Thyroid gland (tissue), 4 donors: Measurements from ENCODE around the gene DOK4. TPM values are rescaled to one million over a fixed set of nuclear protein-coding genes. Genes with fewer than 3 reads are reported as not detected.

Experiments used
- DNase-seq, 2 donors: peaks; one replicate each; pipeline ENCODE4 v3.0.0-alpha.2; 2019
- H3K27ac ChIP-seq, 3 donors: fragments of 200-600 bp; sonication (generic); 1 replicate in 2 of 3; 2 replicates in 1 of 3; pipeline ENCODE4 v1.5.1; 2016 to 2019; ENCODE audit warnings: mild to moderate bottlenecking in 1 of 3, moderate library complexity in 1 of 3
- H3K27me3 ChIP-seq: fragments of 200-600 bp; sonication (generic); one replicate; pipeline ENCODE4 v1.5.1; 2019
- H3K36me3 ChIP-seq, 2 donors: fragments of 200-600 bp; sonication (generic); one replicate each; pipeline ENCODE4 v1.5.1; 2016 to 2019
- H3K4me1 ChIP-seq, 2 donors: fragments of 200-600 bp; sonication (generic); one replicate each; pipeline ENCODE4 v1.5.1; 2017 to 2019
- H3K4me3 ChIP-seq, 3 donors: fragments of 200-600 bp; sonication (generic); replicated peaks in 1 of 3; 1 replicate in 2 of 3; 2 replicates in 1 of 3; pipeline ENCODE4 v1.5.1; 2016; ENCODE audit warnings: mild to moderate bottlenecking in 1 of 3
- H3K9me3 ChIP-seq: fragments of 200-600 bp; sonication (generic); one replicate; pipeline ENCODE4 v1.5.1; 2017
- POLR2A ChIP-seq, 2 donors: fragments of 450-650 bp; IDR thresholded peaks; one replicate each; pipeline ENCODE4 v1.6.1; 2017; ENCODE audit warnings: antibody characterized with exemption in 2 of 2, mild to moderate bottlenecking in 2 of 2, moderate library complexity in 1 of 2
- WGBS, 2 donors: methylation state at CpG; one replicate each; pipeline ENCODE4 v1.1.5; 2017; 5-methylcytosine and 5-hydroxymethylcytosine counted together
- intact Hi-C: fragments of 100-400 bp; cut with DNase I; formaldehyde crosslinking; loops from one replicate; pipeline ENCODE4 v1.15.1; 2023
- total RNA-seq, 4 donors: library from RNA; depleted of rRNA; stranded (reverse); fragments of >200 nt; gene quantifications; one replicate each; pipeline ENCODE4 v1.2.3, GENCODE V29; 2016
- TF ChIP-seq, protein P1 (sequence below), 6 experiments: fragments of 200-600 bp in 3 of 6; fragments of 450-650 bp in 3 of 6; sonication (generic) in 3 of 6; IDR thresholded peaks; one replicate each; pipeline ENCODE4 v1.5.1; 2016 to 2019; ENCODE audit warnings: antibody characterized with exemption in 6 of 6, mild to moderate bottlenecking in 2 of 6, inconsistent platforms in 1 of 6, moderate library complexity in 1 of 6

The DOK4 gene
- total RNA-seq, 4 donors from 2014 or later = 9.1 to 27.3 (median 13.3) TPM

GRCh38 chr16:57434003-57434402, 52.3 kb downstream of the DOK4 start:
- Histone ChIP-seq H3K27me3 (no peaks in the 10 kb centered on the region), H3K36me3 (peaks cover 53 to 74% of the 10 kb centered on the region in 2 donors), H3K27ac (no peak overlapping the region), H3K4me3 (no peak overlapping the region), H3K9me3 (no peaks in the 10 kb centered on the region), H3K4me1 (no peaks in the 10 kb centered on the region)
- DNase-seq = no peak
- intact Hi-C loops = no loop called here
- 90 to 91% methylated on average over 2 of the region's 2 CpGs for WGBS, 2 donors
- TF ChIP-seq, protein P1, sequence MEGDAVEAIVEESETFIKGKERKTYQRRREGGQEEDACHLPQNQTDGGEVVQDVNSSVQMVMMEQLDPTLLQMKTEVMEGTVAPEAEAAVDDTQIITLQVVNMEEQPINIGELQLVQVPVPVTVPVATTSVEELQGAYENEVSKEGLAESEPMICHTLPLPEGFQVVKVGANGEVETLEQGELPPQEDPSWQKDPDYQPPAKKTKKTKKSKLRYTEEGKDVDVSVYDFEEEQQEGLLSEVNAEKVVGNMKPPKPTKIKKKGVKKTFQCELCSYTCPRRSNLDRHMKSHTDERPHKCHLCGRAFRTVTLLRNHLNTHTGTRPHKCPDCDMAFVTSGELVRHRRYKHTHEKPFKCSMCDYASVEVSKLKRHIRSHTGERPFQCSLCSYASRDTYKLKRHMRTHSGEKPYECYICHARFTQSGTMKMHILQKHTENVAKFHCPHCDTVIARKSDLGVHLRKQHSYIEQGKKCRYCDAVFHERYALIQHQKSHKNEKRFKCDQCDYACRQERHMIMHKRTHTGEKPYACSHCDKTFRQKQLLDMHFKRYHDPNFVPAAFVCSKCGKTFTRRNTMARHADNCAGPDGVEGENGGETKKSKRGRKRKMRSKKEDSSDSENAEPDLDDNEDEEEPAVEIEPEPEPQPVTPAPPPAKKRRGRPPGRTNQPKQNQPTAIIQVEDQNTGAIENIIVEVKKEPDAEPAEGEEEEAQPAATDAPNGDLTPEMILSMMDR (IDR thresholded peaks at IDR 0.05) = no peak
- no peak for TF ChIP-seq POLR2A (IDR thresholded peaks at IDR 0.05)

GRCh38 chr16:57432989-57433388, 53.3 kb downstream of the DOK4 start:
- no peak overlapping the region for H3K4me3 ChIP-seq
- no peak for DNase-seq
- no peaks in the 10 kb centered on the region for H3K9me3 ChIP-seq
- no peaks in the 10 kb centered on the region for H3K4me1 ChIP-seq
- H3K36me3 ChIP-seq = peaks cover 53 to 84% of the 10 kb centered on the region in 2 donors
- TF ChIP-seq, protein P1 (IDR thresholded peaks at IDR 0.05) = no peak
- TF ChIP-seq POLR2A (IDR thresholded peaks at IDR 0.05) = no peak
- H3K27me3 ChIP-seq = no peaks in the 10 kb centered on the region
- intact Hi-C loops = no loop called here
- WGBS, 2 donors = 83 to 87% methylated on average over 3 of the region's 3 CpGs
- no peak overlapping the region for H3K27ac ChIP-seq

GRCh38 chr16:57432505-57432904, 53.8 kb downstream of the DOK4 start:
- Histone ChIP-seq H3K4me1 (no peaks in the 10 kb centered on the region), H3K4me3 (no peak overlapping the region), H3K27ac (no peak overlapping the region), H3K27me3 (no peaks in the 10 kb centered on the region), H3K36me3 (peaks cover 53 to 86% of the 10 kb centered on the region in 2 donors), H3K9me3 (no peaks in the 10 kb centered on the region)
- TF ChIP-seq, protein P1 (IDR thresholded peaks at IDR 0.05) = no peak
- no peak for TF ChIP-seq POLR2A (IDR thresholded peaks at IDR 0.05)
- DNase-seq = no peak
- 89 to 94% methylated on average over 2 of the region's 2 CpGs for WGBS, 2 donors
- intact Hi-C loops = no loop called here

DNA sequence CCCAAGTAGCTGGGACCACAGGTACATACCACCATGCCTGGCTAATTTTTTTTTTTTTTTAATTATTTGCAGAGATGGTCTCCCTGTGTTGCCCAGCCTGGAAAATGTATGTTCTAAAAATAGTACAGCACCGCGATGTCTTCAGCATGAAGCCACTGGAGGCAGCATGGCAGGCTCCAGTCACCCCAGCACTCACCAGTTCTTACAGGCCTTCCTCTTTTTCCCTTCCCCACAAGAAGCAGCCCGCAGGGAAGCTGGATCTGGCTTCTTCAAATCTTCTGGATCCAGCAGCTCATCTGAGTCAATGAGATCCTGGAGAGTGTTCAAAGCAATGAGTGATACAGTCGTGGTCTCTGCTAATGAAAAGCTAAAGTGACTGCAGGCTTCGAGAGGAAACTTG, 55.3 kb downstream of the DOK4 start:
- 89 to 90% methylated on average over 5 of the region's 5 CpGs for WGBS, 2 donors
- Histone ChIP-seq H3K4me3 (no peak overlapping the region), H3K9me3 (no peaks in the 10 kb centered on the region), H3K27me3 (no peaks in the 10 kb centered on the region), H3K27ac (no peak overlapping the region), H3K4me1 (no peaks in the 10 kb centered on the region), H3K36me3 (peaks cover 53 to 82% of the 10 kb centered on the region in 2 donors)
- DNase-seq = no peak
- intact Hi-C loops = no loop called here
- TF ChIP-seq, protein P1 (IDR thresholded peaks at IDR 0.05) = no peak
- TF ChIP-seq POLR2A (IDR thresholded peaks at IDR 0.05) = no peak

GRCh38 chr16:57427824-57428223, 58.5 kb downstream of the DOK4 start:
- TF ChIP-seq POLR2A (IDR thresholded peaks at IDR 0.05) = no peak
- TF ChIP-seq, protein P1 (IDR thresholded peaks at IDR 0.05) = no peak
- Histone ChIP-seq H3K27ac (no peak overlapping the region), H3K36me3 (peaks cover 27 to 50% of the 10 kb centered on the region in 2 donors), H3K4me1 (peaks cover 0 to 12% of the 10 kb centered on the region in 2 donors), H3K4me3 (no peak overlapping the region), H3K27me3 (no peaks in the 10 kb centered on the region), H3K9me3 (no peaks in the 10 kb centered on the region)
- intact Hi-C loops = no loop called here
- no peak for DNase-seq
